ENCODE results near the gene CIAO1.

The CIAO1 gene

GRCh38 chr2:96320728-96321622 is 55.0 kb downstream of the CIAO1 start:
- in situ Hi-C loops (cut with MboI; ENCODE audit: low sequenced_read_pairs): no loop called here
